HepG2 (cell line): ENCODE measurements around the gene CENPVL1. TPM values are rescaled to one million over a fixed set of nuclear protein-coding genes. Genes with fewer than 3 reads are reported as not detected.

Experiments used
- ATAC-seq: fragments of 200-7000 bp; cut with Tn5 transposase; 3 replicates; pipeline ENCODE4 v1.9.1; 2020; ENCODE audit warnings: mild to moderate bottlenecking, moderate library complexity
- BruUV-seq: library from RNA; stranded (reverse); fragments of 400-500 nt; replicated peaks from 2 replicates; lab custom pipeline; 2021; lab: Mats Ljungman, UMichigan
- CTCF ChIA-PET: fragments of 300-600 bp; formaldehyde crosslinking; extraction: SDS; loops from one replicate; lab custom pipeline; 2021; ENCODE audit warnings: low total read pairs, inconsistent platforms, low intra/inter-chr PET ratio; lab: Yijun Ruan, JAX
- POLR2A ChIA-PET: fragments of 350-600 bp; sonication (Branson Sonifier 250); formaldehyde crosslinking; loops from one replicate; lab custom pipeline; 2020; ENCODE audit warnings: antibody characterized with exemption, inconsistent platforms; lab: Yijun Ruan, JAX
- DNase-seq: peaks from one replicate; pipeline ENCODE4 v3.0.0-alpha.2; 2015; ENCODE audit warnings: low spot score
- FAIRE-seq: peaks from 3 replicates; lab custom pipeline; 2011; peaks lifted over from hg19 to GRCh38; lab: Jason Lieb, UNC
- H2AFZ ChIP-seq: one replicate; pipeline ENCODE4 v1.6.1; 2011; ENCODE audit warnings: low read length, inconsistent platforms
- H3K27ac ChIP-seq: fragments of 300-600 bp; 3 replicates; pipeline ENCODE4 v1.8.0; 2011; ENCODE audit warnings: mixed run types, mild to moderate bottlenecking, mixed read lengths, low read length, inconsistent platforms; ENCODE audit not compliant: insufficient read depth; ENCODE audit errors: extremely low read length
- H3K27me3 ChIP-seq, 2 experiments: fragments of 200-600 bp in 1 of 2; 2 replicates in 1 of 2; 3 replicates in 1 of 2; pipeline versions ENCODE4 v1.6.0 to v1.8.0; 2011; ENCODE audit warnings: low read length in 2 of 2, mild to moderate bottlenecking in 2 of 2, moderate library complexity in 2 of 2, inconsistent platforms in 1 of 2; ENCODE audit not compliant: insufficient read depth in 2 of 2, control insufficient read depth in 1 of 2
- H3K36me3 ChIP-seq, 2 experiments: fragments of 200-600 bp in 1 of 2; replicated peaks in 1 of 2; 2 replicates in 1 of 2; 3 replicates in 1 of 2; pipeline versions ENCODE4 v1.5.1 to v1.8.0; 2011; ENCODE audit warnings: low read length in 2 of 2, inconsistent platforms in 1 of 2; ENCODE audit not compliant: insufficient read depth in 2 of 2, control insufficient read depth in 1 of 2
- H3K4me1 ChIP-seq: 2 replicates; pipeline ENCODE4 v1.5.1; 2012; ENCODE audit warnings: low read length, inconsistent platforms; ENCODE audit not compliant: insufficient read depth
- H3K4me2 ChIP-seq: 2 replicates; pipeline ENCODE4 v1.6.0; 2011; ENCODE audit warnings: low read depth, low read length, inconsistent platforms
- H3K4me3 ChIP-seq, 3 experiments: fragments of 200-600 bp in 1 of 3; sonication (generic), shearing (Covaris generic) in 1 of 3; replicated peaks in 1 of 3; 2 replicates each; pipeline ENCODE4 v1.5.1; 2011 to 2016; ENCODE audit warnings: low read length in 3 of 3, inconsistent platforms in 2 of 3, low read depth in 2 of 3, mild to moderate bottlenecking in 2 of 3, control low read depth in 1 of 3, mixed read lengths in 1 of 3; ENCODE audit not compliant: insufficient read depth in 1 of 3
- H3K79me2 ChIP-seq: one replicate; pipeline ENCODE4 v1.6.1; 2011; ENCODE audit warnings: low read length, inconsistent platforms; ENCODE audit not compliant: insufficient read depth
- H3K9ac ChIP-seq: 2 replicates; pipeline ENCODE4 v1.6.0; 2011; ENCODE audit warnings: mild to moderate bottlenecking, low read depth, low read length, inconsistent platforms; ENCODE audit not compliant: insufficient read depth
- H3K9me3 ChIP-seq: 2 replicates; pipeline ENCODE4 v1.5.1; 2012; ENCODE audit warnings: mild to moderate bottlenecking, low read length
- H4K20me1 ChIP-seq: 2 replicates; pipeline ENCODE4 v1.6.0; 2011; ENCODE audit warnings: inconsistent platforms, mild to moderate bottlenecking, low read length, moderate library complexity; ENCODE audit not compliant: insufficient read depth
- EZH2 ChIP-seq: conservative IDR thresholded peaks from 2 replicates; pipeline ENCODE4 v1.6.1; 2012; ENCODE audit warnings: mild to moderate bottlenecking, low read depth, low read length, moderate library complexity
- HES4 ChIP-seq: sonication (generic); formaldehyde crosslinking; IDR thresholded peaks from 2 replicates; pipeline ENCODE4 v1.9.0; 2021; ENCODE audit warnings: mild to moderate bottlenecking, missing genetic modification reagents, borderline replicate concordance
- TMF1 ChIP-seq: sonication (generic); formaldehyde crosslinking; IDR thresholded peaks from 2 replicates; pipeline ENCODE4 v1.8.1; 2022; ENCODE audit warnings: low read depth, missing genetic modification reagents
- TOE1 ChIP-seq: sonication (generic); formaldehyde crosslinking; IDR thresholded peaks from 2 replicates; pipeline ENCODE4 v1.4.0; 2020; ENCODE audit warnings: mild to moderate bottlenecking, missing genetic modification reagents
- XBP1 ChIP-seq: sonication (generic); formaldehyde crosslinking; IDR thresholded peaks from 2 replicates; pipeline ENCODE4 v1.5.0; 2020; ENCODE audit warnings: missing genetic modification reagents
- YEATS4 ChIP-seq: sonication (generic); formaldehyde crosslinking; IDR thresholded peaks from 2 replicates; pipeline ENCODE4 v1.4.0; 2020; ENCODE audit warnings: missing genetic modification reagents, borderline replicate concordance
- ZBTB2 ChIP-seq: sonication (generic); formaldehyde crosslinking; IDR thresholded peaks from 2 replicates; pipeline ENCODE4 v1.8.0; 2022; ENCODE audit warnings: low read depth, missing genetic modification reagents
- ZBTB21 ChIP-seq: sonication (generic); formaldehyde crosslinking; IDR thresholded peaks from 2 replicates; pipeline ENCODE4 v1.4.0; 2020; ENCODE audit warnings: missing genetic modification reagents
- ZBTB7A ChIP-seq: sonication (generic); formaldehyde crosslinking; IDR thresholded peaks from 2 replicates; pipeline ENCODE4 v1.8.0; 2022; ENCODE audit warnings: mild to moderate bottlenecking, missing genetic modification reagents
- ZFP1 ChIP-seq: IDR thresholded peaks from 2 replicates; pipeline ENCODE4 v1.6.1; 2016
- WGBS: methylation state at CpG from one replicate; pipeline ENCODE4 v1.1.6; 2017; ENCODE audit warnings: low lambda C conversion rate; 5-methylcytosine and 5-hydroxymethylcytosine counted together
- in situ Hi-C: cut with HindIII; loops from 2 replicates; pipeline ENCODE4 v1.10.0; 2017; ENCODE audit warnings: low pct_unique_long_range_greater_than_20kb; ENCODE audit not compliant: extremely low pct_ligation_motif_present
- intact Hi-C: fragments of 100-400 bp; cut with micrococcal nuclease; formaldehyde crosslinking; loops from one replicate; pipeline ENCODE4 v1.10.0; 2022; ENCODE audit not compliant: unreplicated experiment
- polyA plus RNA-seq, 8 experiments: library from polyadenylated mRNA; depleted of rRNA in 3 of 8; stranded (reverse) in 7 of 8; unstranded in 1 of 8; fragments of >200 nt; fragmentation: Illumina TruSeq in 4 of 8; extraction: Trizol in 4 of 8; gene quantifications; 2 replicates each; pipeline versions ENCODE4 v1.2.1 to v1.2.3, GENCODE V29; 2011 to 2016; ENCODE audit warnings: low read depth in 4 of 8, missing spikeins in 1 of 8, mixed read lengths in 1 of 8; ENCODE audit not compliant: insufficient read depth in 1 of 8
- total RNA-seq, 5 experiments: library from RNA; depleted of rRNA; stranded (reverse); fragments of >200 nt; fragmentation: Illumina TruSeq; extraction: Trizol; gene quantifications; 2 replicates each; pipeline ENCODE4 v1.2.3, GENCODE V29; 2016; ENCODE audit warnings: low read depth in 1 of 5
- TF ChIP-seq, protein P1 (sequence below): sonication (generic); formaldehyde crosslinking; IDR thresholded peaks from 2 replicates; pipeline ENCODE4 v1.8.1; 2023; ENCODE audit warnings: mild to moderate bottlenecking, inconsistent platforms, moderate library complexity, missing genetic modification reagents, borderline replicate concordance
- TF ChIP-seq, protein P2 (sequence below): sonication (generic); formaldehyde crosslinking; IDR thresholded peaks from 2 replicates; pipeline ENCODE4 v1.4.0; 2020; ENCODE audit warnings: mild to moderate bottlenecking, low read depth, missing genetic modification reagents

CENPVL1 gene
- total and polyA plus RNA-seq, 2 of the 13 experiments (the other 11 are each of a cell fraction or from before 2014, with no cell fraction given) = not detected

GRCh38 chrX:51759055-51759839 is 48.9 kb downstream of the CENPVL1 start:
- WGBS = 0% methylated on average over 2 of the region's 6 CpGs
- H3K27me3 ChIP-seq = no peaks in the 10 kb centered on the region
- POLR2A ChIA-PET = no interaction called here
- TF ChIP-seq, protein P1, sequence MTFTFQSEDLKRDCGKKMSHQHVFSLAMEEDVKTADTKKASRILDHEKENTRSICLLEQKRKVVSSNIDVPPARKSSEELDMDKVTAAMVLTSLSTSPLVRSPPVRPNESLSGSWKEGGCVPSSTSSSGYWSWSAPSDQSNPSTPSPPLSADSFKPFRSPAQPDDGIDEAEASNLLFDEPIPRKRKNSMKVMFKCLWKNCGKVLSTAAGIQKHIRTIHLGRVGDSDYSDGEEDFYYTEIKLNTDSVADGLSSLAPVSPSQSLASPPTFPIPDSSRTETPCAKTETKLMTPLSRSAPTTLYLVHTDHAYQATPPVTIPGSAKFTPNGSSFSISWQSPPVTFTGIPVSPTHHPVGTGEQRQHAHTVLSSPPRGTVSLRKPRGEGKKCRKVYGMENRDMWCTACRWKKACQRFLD (CRISPR knock-in tag) = no peak
- TF ChIP-seq ZBTB7A = no peak
- TF ChIP-seq, all 625 proteins: peak for 0
- H3K4me1 ChIP-seq = no peaks in the 10 kb centered on the region
- no peak overlapping the region for H3K9ac ChIP-seq
- DNase-seq (no peak), ATAC-seq (no peak), FAIRE-seq (no peak)
- no peak overlapping the region for H2AFZ ChIP-seq
- H3K4me2 ChIP-seq = no peak overlapping the region
- intact Hi-C loops = no loop called here
- no peaks in the 10 kb centered on the region for H4K20me1 ChIP-seq
- H3K27ac ChIP-seq = no peak overlapping the region
- CTCF ChIA-PET = no interaction called here
- in situ Hi-C loops = no loop called here
- no peaks in the 10 kb centered on the region for H3K79me2 ChIP-seq
- H3K9me3 ChIP-seq = no peaks in the 10 kb centered on the region
- H3K36me3 ChIP-seq = no peaks in the 10 kb centered on the region
- BruUV-seq = no TSS peak
- H3K4me3 ChIP-seq = no peak overlapping the region

DNA sequence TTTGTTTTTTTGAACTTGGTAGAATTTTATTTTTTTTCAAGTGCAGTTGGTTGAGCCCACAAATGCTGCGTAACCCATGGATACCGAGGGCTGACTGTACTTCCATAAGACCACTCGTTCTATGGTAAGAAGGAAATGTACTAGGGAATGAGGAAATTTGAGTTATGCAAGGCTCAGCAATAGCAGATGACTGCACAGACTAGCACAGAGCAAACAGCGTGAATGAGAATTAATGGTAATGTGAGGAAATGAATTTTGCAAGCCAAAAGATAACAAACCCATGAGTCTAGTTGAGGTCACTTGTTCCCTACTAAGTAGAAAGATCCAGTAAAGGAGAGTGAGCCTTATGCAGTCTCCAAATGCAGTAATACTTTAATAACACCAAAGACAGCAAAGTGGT is 50.3 kb downstream of the CENPVL1 start:
- BruUV-seq = no TSS peak
- Histone ChIP-seq H4K20me1 (no peaks in the 10 kb centered on the region), H3K27ac (no peak overlapping the region), H3K9me3 (no peaks in the 10 kb centered on the region), H2AFZ (no peak overlapping the region), H3K9ac (no peak overlapping the region), H3K27me3 (no peaks in the 10 kb centered on the region), H3K36me3 (no peaks in the 10 kb centered on the region), H3K4me3 (no peak overlapping the region), H3K79me2 (no peaks in the 10 kb centered on the region), H3K4me1 (no peaks in the 10 kb centered on the region), H3K4me2 (no peak overlapping the region)
- 1% methylated on average over 4 of the region's 4 CpGs for WGBS
- intact Hi-C loops (no loop called here), in situ Hi-C loops (no loop called here)
- CTCF ChIA-PET = no interaction called here
- POLR2A ChIA-PET = no interaction called here
- no peak for FAIRE-seq
- no peak for ATAC-seq
- DNase-seq = no peak
- TF ChIP-seq ZBTB2 (CRISPR knock-in tag) (no peak), TOE1 (CRISPR knock-in tag) (no peak), ZFP1 (no peak), YEATS4 (CRISPR knock-in tag) (no peak), ZBTB21 (CRISPR knock-in tag) (no peak), XBP1 (CRISPR knock-in tag) (no peak), HES4 (CRISPR knock-in tag) (no peak), TMF1 (CRISPR knock-in tag) (no peak), EZH2 (no peak)
- TF ChIP-seq, protein P1 (CRISPR knock-in tag) = no peak
- TF ChIP-seq, protein P2, sequence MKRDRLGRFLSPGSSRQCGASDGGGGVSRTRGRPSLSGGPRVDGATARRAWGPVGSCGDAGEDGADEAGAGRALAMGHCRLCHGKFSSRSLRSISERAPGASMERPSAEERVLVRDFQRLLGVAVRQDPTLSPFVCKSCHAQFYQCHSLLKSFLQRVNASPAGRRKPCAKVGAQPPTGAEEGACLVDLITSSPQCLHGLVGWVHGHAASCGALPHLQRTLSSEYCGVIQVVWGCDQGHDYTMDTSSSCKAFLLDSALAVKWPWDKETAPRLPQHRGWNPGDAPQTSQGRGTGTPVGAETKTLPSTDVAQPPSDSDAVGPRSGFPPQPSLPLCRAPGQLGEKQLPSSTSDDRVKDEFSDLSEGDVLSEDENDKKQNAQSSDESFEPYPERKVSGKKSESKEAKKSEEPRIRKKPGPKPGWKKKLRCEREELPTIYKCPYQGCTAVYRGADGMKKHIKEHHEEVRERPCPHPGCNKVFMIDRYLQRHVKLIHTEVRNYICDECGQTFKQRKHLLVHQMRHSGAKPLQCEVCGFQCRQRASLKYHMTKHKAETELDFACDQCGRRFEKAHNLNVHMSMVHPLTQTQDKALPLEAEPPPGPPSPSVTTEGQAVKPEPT (CRISPR knock-in tag) = no peak
